ENCODE measurements around the gene FRMD3. TPM values are rescaled to one million over a fixed set of nuclear protein-coding genes. Genes with fewer than 3 reads are reported as not detected.

The FRMD3 gene
- total RNA-seq, 8 experiments from 2014 or later = 1.3 to 34.4 (median 4.0) TPM

- Histone ChIP-seq H3K4me1 (replicated peaks in 1 of 2) (no peaks in the 10 kb centered on the region), H3K27ac (no peak overlapping the region), H3K4me3 (no peak overlapping the region)
- 0 to 100% (median 50%) methylated on average over 1 to 2 of the region's 2 CpGs; no CpG with 5 or more reads in 2 of the 10 experiments for WGBS, 10 experiments
- no peak for ATAC-seq (replicated peaks in 6 of 8)
- in situ Hi-C loops (cut with MboI; ENCODE audit: low pct_unique_long_range_greater_than_20kb in 2 of 9, low sequenced_read_pairs in 9 of 9, unreplicated experiment in 9 of 9) = loop anchor here in 1 of 9 experiments (25.0 kb wide), 1 partner anchor 107 kb away; no protein-coding TSS in a partner anchor
Observed at GRCh38 chr9:83355729-83356151, 182.5 kb downstream of the FRMD3 start.

DNA sequence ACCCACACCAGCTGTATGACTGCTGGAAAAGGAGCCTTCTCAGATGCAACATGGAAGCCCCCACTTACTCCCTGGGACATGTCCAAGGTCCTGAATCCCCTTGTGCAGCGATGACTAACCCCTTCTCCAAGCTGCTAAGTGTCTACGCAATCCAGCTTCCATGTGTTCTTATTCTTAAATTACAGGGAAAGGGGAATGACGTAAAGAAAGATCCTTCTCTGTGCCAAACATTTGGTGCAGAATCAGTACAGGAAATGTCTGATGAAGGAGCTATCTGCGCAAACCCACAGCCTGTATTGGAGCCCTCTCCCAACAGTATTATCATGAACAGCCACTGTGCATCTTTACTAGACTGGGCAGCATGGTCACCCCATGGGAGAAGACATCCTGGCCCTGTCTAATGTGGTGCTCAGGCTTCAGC is 183.2 kb downstream of the FRMD3 start:
- 10 to 100% (median 84%) methylated on average over 1 to 4 of the region's 4 CpGs; no CpG with 5 or more reads in 3 of the 10 experiments for WGBS, 10 experiments
- Histone ChIP-seq H3K4me1 (replicated peaks in 1 of 2) (no peaks in the 10 kb centered on the region), H3K27ac (no peak overlapping the region), H3K4me3 (no peak overlapping the region)
- no peak for ATAC-seq (replicated peaks in 6 of 8)
- in situ Hi-C loops (cut with MboI; ENCODE audit: low pct_unique_long_range_greater_than_20kb in 2 of 9, low sequenced_read_pairs in 9 of 9, unreplicated experiment in 9 of 9) = loop anchor here in 1 of 9 experiments (25.0 kb wide), 1 partner anchor 107 kb away; no protein-coding TSS in a partner anchor

DNA sequence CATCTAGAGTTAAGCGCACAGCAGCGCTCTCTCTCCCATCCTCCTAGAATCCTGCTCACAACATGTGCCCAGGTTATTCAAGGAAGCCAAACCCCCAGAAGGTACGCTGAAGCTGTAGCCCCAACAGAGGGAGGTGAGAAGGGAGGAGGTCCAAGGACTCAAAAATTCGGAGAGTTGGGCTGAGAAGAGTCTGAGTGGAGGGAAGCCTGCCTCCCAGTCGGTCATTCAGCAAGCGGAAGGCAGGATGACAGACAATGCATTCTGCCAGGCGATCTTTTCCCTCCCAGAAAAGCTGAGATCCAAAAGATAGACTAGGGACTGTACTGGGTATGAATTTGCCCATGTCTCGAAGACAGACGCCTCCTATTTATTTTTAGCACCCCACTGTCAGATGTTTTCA is 189.2 kb downstream of the FRMD3 start:
- Histone ChIP-seq H3K27ac (no peak overlapping the region), H3K4me3 (no peak overlapping the region), H3K4me1 (replicated peaks in 1 of 2) (peaks cover 0 to 6% of the 10 kb centered on the region in 2 donors)
- no peak for ATAC-seq (replicated peaks in 6 of 8)
- 30 to 95% (median 73%) methylated on average over 1 to 8 of the region's 9 CpGs; no CpG with 5 or more reads in 1 of the 10 experiments for WGBS, 10 experiments
- in situ Hi-C loops (cut with MboI; ENCODE audit: low pct_unique_long_range_greater_than_20kb in 2 of 9, low sequenced_read_pairs in 9 of 9, unreplicated experiment in 9 of 9) = loop anchor here in 2 of 9 experiments (10.0 to 25.0 kb wide), 2 partner anchors 188 to 196 kb away; partner anchors contain the start of gene FRMD3 (in 1 of the 2)

GRCh38 chr9:83346655-83347420 is 191.4 kb downstream of the FRMD3 start:
- WGBS, 10 experiments = 17 to 100% (median 90%) methylated on average over 1 to 2 of the region's 2 CpGs
- no peak for ATAC-seq (replicated peaks in 6 of 8)
- Histone ChIP-seq H3K4me1 (replicated peaks in 1 of 2) (peaks cover 0 to 6% of the 10 kb centered on the region in 2 donors), H3K4me3 (no peak overlapping the region), H3K27ac (no peak overlapping the region)
- in situ Hi-C loops (cut with MboI; ENCODE audit: low pct_unique_long_range_greater_than_20kb in 2 of 9, low sequenced_read_pairs in 9 of 9, unreplicated experiment in 9 of 9) = loop anchor here in 2 of 9 experiments (10.0 to 25.0 kb wide), 2 partner anchors 190 to 198 kb away; partner anchors contain the start of gene FRMD3 (in 1 of the 2)

DNA sequence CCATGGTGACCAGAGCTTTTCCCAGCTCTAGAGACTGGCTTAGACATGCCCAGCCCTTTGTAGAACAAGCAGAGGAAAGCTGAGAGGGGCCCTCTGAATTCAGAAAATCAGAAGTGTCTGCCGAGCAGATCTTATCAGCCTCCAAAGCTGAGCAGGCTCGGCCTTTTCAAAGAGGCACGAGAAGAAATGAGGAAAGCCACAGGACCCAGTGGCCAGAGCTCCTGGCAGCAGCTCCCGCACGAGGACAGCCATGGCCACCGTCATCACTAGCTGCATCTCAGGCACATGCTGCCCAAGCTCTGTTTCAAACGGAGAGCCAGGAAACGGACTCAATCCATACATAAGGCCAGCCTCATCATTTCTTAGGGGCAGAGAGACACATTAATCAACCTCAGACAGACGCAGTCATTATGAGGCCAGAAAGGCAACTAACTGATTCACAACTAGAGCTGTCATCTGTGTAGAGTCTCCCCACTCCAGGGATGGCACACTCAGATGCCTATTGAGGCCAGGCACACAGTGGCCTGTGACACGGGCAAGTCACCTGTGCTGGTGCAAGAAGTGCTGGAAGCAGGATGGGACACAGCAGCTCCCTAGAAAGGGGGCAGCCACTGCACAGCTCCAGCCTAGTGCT is 194.7 kb downstream of the FRMD3 start:
- 20 to 100% (median 82%) methylated on average over 1 to 8 of the region's 10 CpGs; no CpG with 5 or more reads in 2 of the 10 experiments for WGBS, 10 experiments
- no peak overlapping the region for H3K27ac ChIP-seq
- H3K4me3 ChIP-seq = no peak overlapping the region
- ATAC-seq (replicated peaks in 6 of 8) = peak in 4 of 8 experiments; percentile 26 to 59 (median 36)
- H3K4me1 ChIP-seq (replicated peaks in 1 of 2) = peaks cover 0 to 2% of the 10 kb centered on the region in 2 donors
- in situ Hi-C loops (cut with MboI; ENCODE audit: low pct_unique_long_range_greater_than_20kb in 2 of 9, low sequenced_read_pairs in 9 of 9, unreplicated experiment in 9 of 9) = loop anchor here in 2 of 9 experiments (10.0 to 25.0 kb wide), 2 partner anchors 194 to 201 kb away; partner anchors contain the start of gene FRMD3 (in 1 of the 2)

GRCh38 chr9:83342731-83343130 is 195.5 kb downstream of the FRMD3 start:
- no peak for ATAC-seq (replicated peaks in 6 of 8)
- in situ Hi-C loops (cut with MboI; ENCODE audit: low pct_unique_long_range_greater_than_20kb in 2 of 9, low sequenced_read_pairs in 9 of 9, unreplicated experiment in 9 of 9) = loop anchor here in 2 of 9 experiments (10.0 to 25.0 kb wide), 2 partner anchors 195 to 202 kb away; partner anchors contain the start of gene FRMD3 (in 1 of the 2)
- Histone ChIP-seq H3K4me1 (replicated peaks in 1 of 2) (no peaks in the 10 kb centered on the region), H3K27ac (no peak overlapping the region), H3K4me3 (no peak overlapping the region)
- 63 to 100% (median 82%) methylated on average over 1 to 3 of the region's 3 CpGs; no CpG with 5 or more reads in 6 of the 10 experiments for WGBS, 10 experiments

GRCh38 chr9:83342006-83342405 is 196.2 kb downstream of the FRMD3 start:
- H3K27ac ChIP-seq = no peak overlapping the region
- H3K4me1 ChIP-seq (replicated peaks in 1 of 2) = no peaks in the 10 kb centered on the region
- in situ Hi-C loops (cut with MboI; ENCODE audit: low pct_unique_long_range_greater_than_20kb in 2 of 9, low sequenced_read_pairs in 9 of 9, unreplicated experiment in 9 of 9) = loop anchor here in 2 of 9 experiments (10.0 to 25.0 kb wide), 2 partner anchors 195 to 203 kb away; partner anchors contain the start of gene FRMD3 (in 1 of the 2)
- ATAC-seq (replicated peaks in 6 of 8) = no peak
- no peak overlapping the region for H3K4me3 ChIP-seq
- WGBS, 10 experiments = 75 to 92% (median 87%) methylated on average over 2 to 3 of the region's 3 CpGs; no CpG with 5 or more reads in 6 of the 10 experiments

DNA sequence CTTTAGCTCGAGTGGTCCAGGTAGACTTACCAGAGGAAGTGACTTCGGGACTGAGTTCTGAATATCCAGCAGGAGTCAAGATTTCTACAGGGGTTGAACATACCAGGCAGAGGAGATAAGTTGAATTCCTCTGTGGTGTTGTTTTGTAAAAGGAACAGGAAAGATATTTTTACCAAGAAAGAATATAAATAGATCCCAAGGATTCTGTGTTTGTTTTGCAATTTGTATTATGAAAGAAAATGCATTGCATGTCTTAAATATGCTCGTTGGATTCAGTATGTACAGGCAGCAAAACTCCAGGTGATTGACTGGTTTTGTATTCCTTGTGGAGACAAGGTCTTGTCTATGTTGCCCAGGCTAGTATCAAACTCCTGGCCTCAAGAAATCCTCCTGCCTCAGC is 197.8 kb downstream of the FRMD3 start:
- H3K4me1 ChIP-seq (replicated peaks in 1 of 2) = no peaks in the 10 kb centered on the region
- H3K27ac ChIP-seq = no peak overlapping the region
- WGBS, 10 experiments = 22 to 90% (median 51%) methylated on average over 1 to 3 of the region's 3 CpGs; no CpG with 5 or more reads in 1 of the 10 experiments
- no peak overlapping the region for H3K4me3 ChIP-seq
- in situ Hi-C loops (cut with MboI; ENCODE audit: low pct_unique_long_range_greater_than_20kb in 2 of 9, low sequenced_read_pairs in 9 of 9, unreplicated experiment in 9 of 9) = loop anchor here in 2 of 9 experiments (10.0 to 25.0 kb wide), 2 partner anchors 197 to 204 kb away; partner anchors contain the start of gene FRMD3 (in 1 of the 2)
- no peak for ATAC-seq (replicated peaks in 6 of 8)

GRCh38 chr9:83339435-83339834 is 198.8 kb downstream of the FRMD3 start:
- in situ Hi-C loops (cut with MboI; ENCODE audit: low pct_unique_long_range_greater_than_20kb in 2 of 9, low sequenced_read_pairs in 9 of 9, unreplicated experiment in 9 of 9) = loop anchor here in 2 of 9 experiments (10.0 to 25.0 kb wide), 2 partner anchors 195 to 198 kb away; partner anchors contain the start of gene FRMD3 (in 2 of the 2)
- WGBS, 10 experiments = 71 to 100% (median 100%) methylated on average over 1 of the region's 1 CpG; no CpG with 5 or more reads in 7 of the 10 experiments
- ATAC-seq (replicated peaks in 6 of 8) = no peak
- no peaks in the 10 kb centered on the region for H3K4me1 ChIP-seq (replicated peaks in 1 of 2)
- no peak overlapping the region for H3K27ac ChIP-seq
- H3K4me3 ChIP-seq = no peak overlapping the region

- Histone ChIP-seq H3K4me3 (no peak overlapping the region), H3K4me1 (replicated peaks in 1 of 2) (no peaks in the 10 kb centered on the region), H3K27ac (no peak overlapping the region)
- in situ Hi-C loops (cut with MboI; ENCODE audit: low pct_unique_long_range_greater_than_20kb in 2 of 9, low sequenced_read_pairs in 9 of 9, unreplicated experiment in 9 of 9) = loop anchor here in 2 of 9 experiments (10.0 to 25.0 kb wide), 2 partner anchors 198 to 201 kb away; partner anchors contain the start of gene FRMD3 (in 2 of the 2)
- ATAC-seq (replicated peaks in 6 of 8) = peak in 2 of 8 experiments; percentile 54 to 62
- 0 to 80% (median 29%) methylated on average over 1 of the region's 1 CpG; no CpG with 5 or more reads in 5 of the 10 experiments for WGBS, 10 experiments
Observed at GRCh38 chr9:83336706-83337105, 201.5 kb downstream of the FRMD3 start.

- in situ Hi-C loops (cut with MboI; ENCODE audit: low pct_unique_long_range_greater_than_20kb in 2 of 9, low sequenced_read_pairs in 9 of 9, unreplicated experiment in 9 of 9) = loop anchor here in 2 of 9 experiments (10.0 to 25.0 kb wide), 2 partner anchors 200 to 203 kb away; partner anchors contain the start of gene FRMD3 (in 2 of the 2)
- Histone ChIP-seq H3K4me1 (replicated peaks in 1 of 2) (no peaks in the 10 kb centered on the region), H3K4me3 (no peak overlapping the region), H3K27ac (no peak overlapping the region)
- 0 to 50% (median 11%) methylated on average over 1 to 4 of the region's 4 CpGs; no CpG with 5 or more reads in 1 of the 10 experiments for WGBS, 10 experiments
- ATAC-seq (replicated peaks in 6 of 8) = peak in 6 of 8 experiments; percentile 57 to 99 (median 94)
Observed at GRCh38 chr9:83334320-83334719, 203.9 kb downstream of the FRMD3 start.
